ENCODE data around the gene P4HB.
A peak's percentile ranks its signal among the peaks of the same experiment; 100 is the strongest.

P4HB gene

GRCh38 chr17:81867170-81867990 lies 7.0 kb upstream of the P4HB start:
- TF ChIP-seq CTCF (IDR thresholded peaks at IDR 0.05; ENCODE audit: low read length, missing control alignments), result no peak
- peak; percentile 62 for DNase-seq (ENCODE audit: low read depth)
- no peak overlapping the region for H3K4me3 ChIP-seq (replicated peaks; ENCODE audit: low read depth, low read length)

GRCh38 chr17:81866440-81867169 lies 6.3 kb upstream of the P4HB start:
- no peak overlapping the region for H3K4me3 ChIP-seq (replicated peaks; ENCODE audit: low read depth, low read length)
- peak; percentile 29 for DNase-seq (ENCODE audit: low read depth)
- no peak for TF ChIP-seq CTCF (IDR thresholded peaks at IDR 0.05; ENCODE audit: low read length, missing control alignments)

GRCh38 chr17:81865733-81866439 lies 5.6 kb upstream of the P4HB start:
- peak; percentile 36 for DNase-seq (ENCODE audit: low read depth)
- H3K4me3 ChIP-seq (replicated peaks; ENCODE audit: low read depth, low read length), result no peak overlapping the region
- TF ChIP-seq CTCF (IDR thresholded peaks at IDR 0.05; ENCODE audit: low read length, missing control alignments), result no peak

GRCh38 chr17:81865358-81865732 lies 5.0 kb upstream of the P4HB start:
- no peak for DNase-seq (ENCODE audit: low read depth)
- no peak overlapping the region for H3K4me3 ChIP-seq (replicated peaks; ENCODE audit: low read depth, low read length)
- TF ChIP-seq CTCF (IDR thresholded peaks at IDR 0.05; ENCODE audit: low read length, missing control alignments), result no peak

- DNase-seq (ENCODE audit: low read depth), result no peak
- no peak for TF ChIP-seq CTCF (IDR thresholded peaks at IDR 0.05; ENCODE audit: low read length, missing control alignments)
- H3K4me3 ChIP-seq (replicated peaks; ENCODE audit: low read depth, low read length), result no peak overlapping the region
Measured at GRCh38 chr17:81863833-81864768, 3.8 kb upstream of the P4HB start.

DNA sequence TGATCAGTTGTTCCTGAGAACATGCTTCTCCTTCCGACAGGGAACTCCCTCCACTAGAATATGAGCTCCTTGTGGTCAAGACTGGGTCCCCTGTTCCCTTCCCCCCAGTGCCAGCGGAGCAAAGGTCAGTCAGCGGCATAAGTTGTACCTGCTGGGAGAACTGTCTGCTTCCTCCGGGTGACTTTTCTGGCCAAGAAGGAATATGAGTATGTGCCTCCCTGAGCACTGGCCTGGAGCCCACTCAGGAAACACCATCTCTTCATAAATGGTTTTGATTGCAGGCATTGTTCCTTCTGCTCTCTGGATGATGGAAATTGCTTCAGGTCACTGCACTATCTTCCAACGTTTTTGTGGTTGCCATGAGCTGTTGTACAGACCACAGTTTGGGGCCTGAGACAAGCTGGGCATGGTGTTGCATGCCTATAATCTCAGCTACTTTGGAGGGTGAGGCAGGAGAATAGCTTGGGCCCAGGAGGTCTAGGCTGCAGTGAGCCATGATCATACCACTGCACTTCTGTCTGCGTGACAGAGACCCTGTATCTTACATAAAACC lies 2.9 kb upstream of the P4HB start:
- peak; percentile 33 for DNase-seq (ENCODE audit: low read depth)
- no peak for TF ChIP-seq CTCF (IDR thresholded peaks at IDR 0.05; ENCODE audit: low read length, missing control alignments)
- no peak overlapping the region for H3K4me3 ChIP-seq (replicated peaks; ENCODE audit: low read depth, low read length)
